ENCODE measurements around the gene C3.

C3 gene

DNA sequence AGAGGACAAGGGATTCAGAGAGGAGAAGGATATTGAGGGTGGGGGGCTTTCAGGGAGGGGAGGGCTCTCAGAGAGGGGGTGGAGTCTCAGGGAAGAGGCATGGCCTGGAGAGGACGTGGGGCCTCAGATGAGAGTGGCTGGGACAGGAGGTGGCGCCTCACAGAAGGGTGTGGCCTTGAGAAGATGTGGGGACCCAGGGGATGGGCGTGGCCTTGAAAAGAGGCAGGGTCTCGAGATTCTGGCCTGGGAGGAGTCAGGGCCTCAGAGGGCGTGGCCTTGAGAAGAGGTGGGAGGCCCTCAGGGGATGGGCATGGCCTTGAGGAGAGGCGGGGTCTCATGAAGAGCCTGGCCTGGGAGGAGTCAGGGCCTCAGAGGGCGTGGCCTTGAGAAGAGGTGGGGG, 26.8 kb downstream of the C3 start:
- H3K4me3 ChIP-seq (ENCODE audit: insufficient read depth, low read depth, low read length, poor library complexity, severe bottlenecking): no peak overlapping the region
- H3K36me3 ChIP-seq (ENCODE audit: control insufficient read depth, insufficient read depth, low read length): no peaks in the 10 kb centered on the region
- no peak overlapping the region for H3K27ac ChIP-seq (ENCODE audit: insufficient read depth, low read length, poor library complexity, severe bottlenecking)
- H3K27me3 ChIP-seq (replicated peaks; ENCODE audit: control insufficient read depth, insufficient read depth, low read length, poor library complexity, severe bottlenecking): no peaks in the 10 kb centered on the region
- DNase-seq: no peak
- no peaks in the 10 kb centered on the region for H3K4me1 ChIP-seq (ENCODE audit: control insufficient read depth, insufficient read depth, low read length, poor library complexity, severe bottlenecking)
- H3K9me3 ChIP-seq (ENCODE audit: control insufficient read depth, low read length): no peaks in the 10 kb centered on the region

DNA sequence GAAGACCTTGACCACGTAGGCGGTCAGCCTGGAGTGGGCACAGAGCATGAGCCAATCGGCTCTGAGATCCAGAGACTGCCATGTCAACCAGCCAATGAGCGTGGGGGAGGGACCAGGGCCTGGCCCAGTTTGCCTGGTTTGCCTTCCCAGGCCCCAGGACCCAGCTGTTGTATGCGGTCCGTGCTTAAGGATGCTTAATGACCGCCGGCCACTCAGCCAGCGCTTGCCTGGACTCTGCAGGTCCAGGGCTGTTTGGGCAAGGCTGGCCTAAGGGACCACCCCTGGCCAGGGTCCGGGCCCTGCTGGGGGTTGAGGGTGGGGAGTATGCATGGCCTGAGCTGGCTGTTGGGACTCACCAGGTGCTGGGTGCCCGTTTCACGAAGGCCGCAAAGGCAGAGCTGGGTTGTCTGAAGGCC, 27.4 kb downstream of the C3 start:
- no peaks in the 10 kb centered on the region for H3K4me1 ChIP-seq (ENCODE audit: control insufficient read depth, insufficient read depth, low read length, poor library complexity, severe bottlenecking)
- H3K4me3 ChIP-seq (ENCODE audit: insufficient read depth, low read depth, low read length, poor library complexity, severe bottlenecking): no peak overlapping the region
- DNase-seq: no peak
- no peak overlapping the region for H3K27ac ChIP-seq (ENCODE audit: insufficient read depth, low read length, poor library complexity, severe bottlenecking)
- H3K27me3 ChIP-seq (replicated peaks; ENCODE audit: control insufficient read depth, insufficient read depth, low read length, poor library complexity, severe bottlenecking): no peaks in the 10 kb centered on the region
- H3K9me3 ChIP-seq (ENCODE audit: control insufficient read depth, low read length): no peaks in the 10 kb centered on the region
- H3K36me3 ChIP-seq (ENCODE audit: control insufficient read depth, insufficient read depth, low read length): no peaks in the 10 kb centered on the region

DNA sequence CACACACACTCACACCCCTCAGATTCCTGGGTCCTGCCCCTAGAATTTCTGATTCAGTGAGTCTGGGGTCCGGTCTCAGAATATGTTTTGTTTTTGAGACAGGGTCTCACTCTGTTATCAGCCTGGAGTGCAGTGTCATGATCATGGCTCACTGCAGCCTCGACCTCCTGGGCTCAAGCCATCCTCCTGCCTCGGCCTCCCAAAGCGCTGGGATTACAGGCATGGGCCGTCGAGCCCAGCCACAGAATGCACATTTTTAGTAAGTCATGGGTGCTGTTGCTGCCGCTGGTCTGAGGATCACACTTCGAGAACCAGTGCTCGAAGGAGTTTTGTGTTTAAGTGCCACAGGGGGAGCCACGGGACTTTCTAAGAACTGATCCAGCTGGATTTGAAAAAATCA, 28.4 kb downstream of the C3 start:
- Histone ChIP-seq H3K4me3 (ENCODE audit: insufficient read depth, low read depth, low read length, poor library complexity, severe bottlenecking) (no peak overlapping the region), H3K36me3 (ENCODE audit: control insufficient read depth, insufficient read depth, low read length) (no peaks in the 10 kb centered on the region), H3K4me1 (ENCODE audit: control insufficient read depth, insufficient read depth, low read length, poor library complexity, severe bottlenecking) (no peaks in the 10 kb centered on the region), H3K9me3 (ENCODE audit: control insufficient read depth, low read length) (no peaks in the 10 kb centered on the region), H3K27ac (ENCODE audit: insufficient read depth, low read length, poor library complexity, severe bottlenecking) (no peak overlapping the region), H3K27me3 (replicated peaks; ENCODE audit: control insufficient read depth, insufficient read depth, low read length, poor library complexity, severe bottlenecking) (no peaks in the 10 kb centered on the region)
- no peak for DNase-seq

DNA sequence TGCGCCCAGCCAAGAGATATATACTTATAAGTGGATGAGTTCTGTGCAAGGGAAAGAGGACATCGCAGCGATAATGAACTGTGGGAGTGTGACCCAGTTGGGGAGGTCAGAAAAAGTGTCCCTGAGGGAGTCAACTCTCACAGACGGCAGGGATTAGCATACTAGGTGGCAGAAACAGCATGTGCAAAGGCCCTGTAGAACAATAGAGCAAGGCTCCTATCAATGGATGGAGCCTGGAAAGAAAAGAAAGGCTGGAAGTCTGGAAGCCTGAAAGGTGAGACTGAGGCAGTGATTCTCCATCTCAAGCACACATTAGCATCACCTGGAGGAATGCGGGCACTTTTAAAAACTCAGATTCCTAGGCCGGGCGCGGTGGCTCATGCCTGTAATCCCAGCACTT, 29.1 kb downstream of the C3 start:
- Histone ChIP-seq H3K27me3 (replicated peaks; ENCODE audit: control insufficient read depth, insufficient read depth, low read length, poor library complexity, severe bottlenecking) (no peaks in the 10 kb centered on the region), H3K4me3 (ENCODE audit: insufficient read depth, low read depth, low read length, poor library complexity, severe bottlenecking) (no peak overlapping the region), H3K36me3 (ENCODE audit: control insufficient read depth, insufficient read depth, low read length) (no peaks in the 10 kb centered on the region), H3K9me3 (ENCODE audit: control insufficient read depth, low read length) (no peaks in the 10 kb centered on the region), H3K27ac (ENCODE audit: insufficient read depth, low read length, poor library complexity, severe bottlenecking) (no peak overlapping the region), H3K4me1 (ENCODE audit: control insufficient read depth, insufficient read depth, low read length, poor library complexity, severe bottlenecking) (no peaks in the 10 kb centered on the region)
- no peak for DNase-seq

DNA sequence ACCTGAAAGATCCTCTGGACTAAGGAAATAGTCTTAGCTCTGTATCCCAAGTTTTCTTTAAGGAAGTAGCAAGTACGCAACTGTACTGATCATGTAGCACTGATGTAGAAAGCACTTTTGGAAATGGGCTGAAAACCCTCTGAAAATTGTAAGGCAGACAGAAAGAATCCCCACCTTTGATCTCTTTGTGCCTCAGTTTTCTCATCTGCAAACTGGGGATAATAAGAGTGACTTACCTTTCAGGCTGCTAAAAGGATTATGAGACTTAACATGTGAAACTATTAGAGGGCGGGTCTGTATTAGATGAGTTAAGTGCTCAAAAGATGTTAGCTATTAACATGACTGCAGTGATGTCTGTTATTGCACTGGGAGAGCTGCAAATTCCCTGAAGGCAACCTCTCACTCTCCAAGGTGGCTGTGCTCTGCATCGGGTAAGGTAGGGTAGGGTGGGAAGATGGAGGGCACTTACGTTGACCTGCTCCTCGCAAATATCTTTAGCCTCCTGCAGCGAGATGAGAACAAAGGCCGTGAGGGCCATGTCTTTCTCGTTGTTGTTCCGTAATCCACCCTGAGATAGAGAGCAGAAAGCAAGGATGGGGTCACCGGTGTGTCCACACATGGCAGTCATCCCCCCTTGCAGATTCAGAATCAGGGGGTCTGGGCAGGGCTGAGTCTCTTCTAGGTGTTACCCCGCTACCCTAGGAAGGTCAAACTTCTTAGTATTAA, 30.1 kb downstream of the C3 start:
- Histone ChIP-seq H3K36me3 (ENCODE audit: control insufficient read depth, insufficient read depth, low read length) (no peaks in the 10 kb centered on the region), H3K27ac (ENCODE audit: insufficient read depth, low read length, poor library complexity, severe bottlenecking) (no peak overlapping the region), H3K9me3 (ENCODE audit: control insufficient read depth, low read length) (no peaks in the 10 kb centered on the region), H3K27me3 (replicated peaks; ENCODE audit: control insufficient read depth, insufficient read depth, low read length, poor library complexity, severe bottlenecking) (no peaks in the 10 kb centered on the region), H3K4me3 (ENCODE audit: insufficient read depth, low read depth, low read length, poor library complexity, severe bottlenecking) (no peak overlapping the region), H3K4me1 (ENCODE audit: control insufficient read depth, insufficient read depth, low read length, poor library complexity, severe bottlenecking) (no peaks in the 10 kb centered on the region)
- no peak for DNase-seq

DNA sequence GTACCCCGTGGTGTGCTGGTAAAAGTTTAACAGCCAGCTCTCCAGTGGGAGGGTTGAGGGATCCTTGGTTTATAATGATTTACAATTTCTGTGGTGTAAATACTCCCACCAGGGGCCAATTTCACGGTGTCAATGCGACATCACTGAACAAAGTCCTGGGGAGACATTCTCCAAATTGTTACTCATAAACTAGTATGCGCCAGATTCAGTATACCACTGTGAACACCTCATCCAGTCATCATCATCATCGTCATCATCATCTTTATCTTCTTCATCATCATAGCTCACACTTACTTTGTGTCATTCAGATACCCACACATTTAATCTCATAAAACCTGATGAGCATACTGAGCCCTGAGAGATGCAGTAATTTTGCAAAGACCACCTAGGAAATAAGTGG, 33.3 kb downstream of the C3 start:
- H3K27ac ChIP-seq (ENCODE audit: insufficient read depth, low read length, poor library complexity, severe bottlenecking): no peak overlapping the region
- no peaks in the 10 kb centered on the region for H3K36me3 ChIP-seq (ENCODE audit: control insufficient read depth, insufficient read depth, low read length)
- no peaks in the 10 kb centered on the region for H3K27me3 ChIP-seq (replicated peaks; ENCODE audit: control insufficient read depth, insufficient read depth, low read length, poor library complexity, severe bottlenecking)
- no peak overlapping the region for H3K4me3 ChIP-seq (ENCODE audit: insufficient read depth, low read depth, low read length, poor library complexity, severe bottlenecking)
- no peaks in the 10 kb centered on the region for H3K9me3 ChIP-seq (ENCODE audit: control insufficient read depth, low read length)
- no peak for DNase-seq
- no peaks in the 10 kb centered on the region for H3K4me1 ChIP-seq (ENCODE audit: control insufficient read depth, insufficient read depth, low read length, poor library complexity, severe bottlenecking)

DNA sequence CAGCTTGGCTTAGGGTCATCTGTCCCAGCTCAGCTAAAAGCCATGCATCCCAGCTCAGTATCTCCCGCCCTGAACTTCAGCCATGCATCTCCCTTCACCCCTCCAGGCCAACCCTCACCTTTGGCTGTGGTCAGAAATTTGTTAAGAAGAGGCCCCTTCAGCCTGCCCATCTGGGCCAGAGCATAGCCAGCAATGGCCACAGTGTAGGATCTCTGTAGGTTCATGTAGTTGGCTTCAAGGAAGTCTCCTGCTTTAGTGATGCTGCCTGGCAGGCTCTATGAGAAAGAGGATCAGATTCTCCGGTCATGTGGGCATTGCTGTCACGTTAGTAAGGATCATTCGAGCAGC, 33.8 kb downstream of the C3 start:
- H3K27ac ChIP-seq (ENCODE audit: insufficient read depth, low read length, poor library complexity, severe bottlenecking): no peak overlapping the region
- DNase-seq: no peak
- H3K4me1 ChIP-seq (ENCODE audit: control insufficient read depth, insufficient read depth, low read length, poor library complexity, severe bottlenecking): no peaks in the 10 kb centered on the region
- no peaks in the 10 kb centered on the region for H3K27me3 ChIP-seq (replicated peaks; ENCODE audit: control insufficient read depth, insufficient read depth, low read length, poor library complexity, severe bottlenecking)
- H3K9me3 ChIP-seq (ENCODE audit: control insufficient read depth, low read length): no peaks in the 10 kb centered on the region
- H3K36me3 ChIP-seq (ENCODE audit: control insufficient read depth, insufficient read depth, low read length): no peaks in the 10 kb centered on the region
- no peak overlapping the region for H3K4me3 ChIP-seq (ENCODE audit: insufficient read depth, low read depth, low read length, poor library complexity, severe bottlenecking)

DNA sequence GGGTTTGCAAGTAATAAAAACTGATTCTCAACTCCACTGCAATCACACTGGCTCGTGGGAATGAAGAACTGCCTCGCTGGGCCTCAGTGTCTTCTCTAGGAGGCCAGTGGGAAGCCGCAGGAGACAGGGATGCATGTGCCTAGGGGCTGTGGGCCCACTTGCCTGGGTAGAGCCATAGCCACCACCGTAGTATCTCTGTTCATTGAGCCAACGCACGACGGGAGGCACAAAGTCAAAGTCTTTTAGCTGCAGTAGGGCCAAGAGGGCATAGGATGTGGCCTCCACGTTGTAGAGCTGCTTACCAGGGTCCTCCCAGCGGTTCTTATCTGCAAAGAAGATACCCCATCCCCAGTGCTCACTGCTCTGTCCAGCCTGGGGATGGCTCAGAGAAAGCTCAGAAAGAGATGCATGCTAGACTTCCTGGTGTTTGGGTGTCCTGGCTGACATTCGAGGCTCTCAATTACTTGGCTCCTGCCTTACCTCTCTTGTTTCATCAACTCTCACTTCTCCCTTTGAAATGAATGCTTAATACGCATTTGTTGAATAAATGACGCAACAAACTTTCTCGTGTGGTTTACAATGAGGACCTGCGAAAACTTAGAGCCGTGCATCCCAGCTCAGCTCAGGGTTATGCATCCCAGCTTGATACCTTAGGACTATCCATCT, 34.4 kb downstream of the C3 start:
- Histone ChIP-seq H3K4me1 (ENCODE audit: control insufficient read depth, insufficient read depth, low read length, poor library complexity, severe bottlenecking) (no peaks in the 10 kb centered on the region), H3K4me3 (ENCODE audit: insufficient read depth, low read depth, low read length, poor library complexity, severe bottlenecking) (no peak overlapping the region), H3K27ac (ENCODE audit: insufficient read depth, low read length, poor library complexity, severe bottlenecking) (no peak overlapping the region), H3K36me3 (ENCODE audit: control insufficient read depth, insufficient read depth, low read length) (no peaks in the 10 kb centered on the region), H3K9me3 (ENCODE audit: control insufficient read depth, low read length) (no peaks in the 10 kb centered on the region), H3K27me3 (replicated peaks; ENCODE audit: control insufficient read depth, insufficient read depth, low read length, poor library complexity, severe bottlenecking) (no peaks in the 10 kb centered on the region)
- no peak for DNase-seq

DNA sequence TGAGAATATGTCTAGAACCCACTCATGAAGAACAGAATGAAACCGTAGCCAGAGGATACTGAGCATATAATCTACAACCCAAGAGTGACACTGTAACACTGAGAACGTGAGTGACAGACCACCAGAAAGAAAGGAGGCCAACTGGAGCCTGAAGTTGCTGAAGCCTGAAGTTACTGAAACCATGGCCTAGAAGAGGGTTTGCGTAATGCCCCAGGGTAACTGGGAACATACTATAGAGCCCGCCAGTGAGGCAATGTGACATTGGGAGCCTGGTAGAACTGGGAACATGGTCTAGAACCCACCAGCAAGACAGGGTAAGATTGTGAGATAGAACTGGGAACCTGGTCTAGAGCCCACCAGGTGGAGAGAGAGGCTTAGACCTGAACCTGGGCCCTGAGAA, 35.0 kb downstream of the C3 start:
- H3K4me3 ChIP-seq (ENCODE audit: insufficient read depth, low read depth, low read length, poor library complexity, severe bottlenecking): no peak overlapping the region
- H3K27me3 ChIP-seq (replicated peaks; ENCODE audit: control insufficient read depth, insufficient read depth, low read length, poor library complexity, severe bottlenecking): no peaks in the 10 kb centered on the region
- H3K4me1 ChIP-seq (ENCODE audit: control insufficient read depth, insufficient read depth, low read length, poor library complexity, severe bottlenecking): no peaks in the 10 kb centered on the region
- H3K36me3 ChIP-seq (ENCODE audit: control insufficient read depth, insufficient read depth, low read length): no peaks in the 10 kb centered on the region
- no peak overlapping the region for H3K27ac ChIP-seq (ENCODE audit: insufficient read depth, low read length, poor library complexity, severe bottlenecking)
- no peaks in the 10 kb centered on the region for H3K9me3 ChIP-seq (ENCODE audit: control insufficient read depth, low read length)
- DNase-seq: no peak

DNA sequence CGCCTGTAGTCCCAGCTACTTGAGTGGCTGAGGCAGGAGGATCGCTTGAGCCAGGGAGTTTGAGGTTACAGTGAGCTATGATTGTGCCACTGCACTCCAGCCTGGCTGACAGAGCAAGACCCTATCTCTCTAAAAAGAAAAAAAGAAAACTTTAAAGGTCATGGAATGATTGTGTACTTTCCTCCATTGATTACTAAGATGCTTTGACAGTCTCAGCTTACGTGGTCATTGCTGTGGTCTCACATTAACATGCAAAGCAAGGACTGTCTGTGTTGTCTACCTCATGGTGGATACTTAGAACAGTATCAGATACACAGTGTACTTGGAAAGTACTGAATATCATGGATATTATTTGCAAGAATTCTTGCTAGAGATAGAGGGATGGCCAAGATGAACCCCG, 36.5 kb downstream of the C3 start:
- Histone ChIP-seq H3K27ac (ENCODE audit: insufficient read depth, low read length, poor library complexity, severe bottlenecking) (no peak overlapping the region), H3K9me3 (ENCODE audit: control insufficient read depth, low read length) (no peaks in the 10 kb centered on the region), H3K36me3 (ENCODE audit: control insufficient read depth, insufficient read depth, low read length) (no peaks in the 10 kb centered on the region), H3K27me3 (replicated peaks; ENCODE audit: control insufficient read depth, insufficient read depth, low read length, poor library complexity, severe bottlenecking) (no peaks in the 10 kb centered on the region), H3K4me3 (ENCODE audit: insufficient read depth, low read depth, low read length, poor library complexity, severe bottlenecking) (no peak overlapping the region), H3K4me1 (ENCODE audit: control insufficient read depth, insufficient read depth, low read length, poor library complexity, severe bottlenecking) (no peaks in the 10 kb centered on the region)
- no peak for DNase-seq

Data from effector memory CD4-positive, alpha-beta T cell (primary cell).